BJ (cell line): ENCODE results near the gene IKBKE. TPM values are rescaled to one million over a fixed set of nuclear protein-coding genes. Genes with fewer than 3 reads are reported as not detected.
A peak's percentile ranks its signal among the peaks of the same experiment; 100 is the strongest.

ENCODE experiments used
- CTCF ChIA-PET: fragments of 350-600 bp; formaldehyde crosslinking; extraction: SDS; loops from one replicate; lab custom pipeline; 2021; ENCODE audit warnings: antibody characterized with exemption, inconsistent platforms; lab: Yijun Ruan, JAX
- POLR2A ChIA-PET: fragments of 300-600 bp; sonication (Branson Sonifier 250); formaldehyde crosslinking; extraction: SDS; loops from one replicate; lab custom pipeline; 2021; ENCODE audit warnings: antibody characterized with exemption; lab: Charles Lee
- DNase-seq: peaks from one replicate; pipeline ENCODE4 v3.0.0-alpha.2; 2011; ENCODE audit warnings: low read depth
- H3K27me3 ChIP-seq: 2 replicates; pipeline ENCODE4 v1.6.0; 2011; ENCODE audit warnings: low read length; ENCODE audit not compliant: control insufficient read depth, insufficient read depth
- H3K36me3 ChIP-seq: 2 replicates; pipeline ENCODE4 v1.5.1; 2011; ENCODE audit warnings: low read length; ENCODE audit not compliant: control insufficient read depth, insufficient read depth
- H3K4me3 ChIP-seq: 2 replicates; pipeline ENCODE4 v1.5.1; 2011; ENCODE audit warnings: low read depth, mild to moderate bottlenecking, control low read depth, low read length
- CTCF ChIP-seq: IDR thresholded peaks from 2 replicates; pipeline ENCODE4 v1.5.1; 2011; ENCODE audit warnings: low read depth, mild to moderate bottlenecking, control low read depth, inconsistent platforms, low read length, moderate library complexity; ENCODE audit not compliant: insufficient read depth
- polyA plus RNA-seq: library from polyadenylated mRNA; depleted of rRNA; stranded (reverse); fragments of >200 nt; gene quantifications from 2 replicates; pipeline ENCODE4 v1.2.3, GENCODE V29; 2011

IKBKE gene
- polyA plus RNA-seq, 1 experiment = 23.0 TPM

- CTCF ChIA-PET = interaction anchor here (0.6 to 1.0 kb wide), 3 partner anchors 10 to 75 kb away, joined by 3 read pairs; no protein-coding TSS in a partner anchor
- TF ChIP-seq CTCF = peak; percentile 23; the same call in 1 of the 2 replicates
- POLR2A ChIA-PET = no interaction called here
- Histone ChIP-seq H3K4me3 (no peak overlapping the region), H3K36me3 (peaks cover 5% of the 10 kb centered on the region), H3K27me3 (no peaks in the 10 kb centered on the region)
- DNase-seq = peak; percentile 48
Measured at GRCh38 chr1:206430031-206430983, 40.0 kb upstream of the IKBKE start.

DNA sequence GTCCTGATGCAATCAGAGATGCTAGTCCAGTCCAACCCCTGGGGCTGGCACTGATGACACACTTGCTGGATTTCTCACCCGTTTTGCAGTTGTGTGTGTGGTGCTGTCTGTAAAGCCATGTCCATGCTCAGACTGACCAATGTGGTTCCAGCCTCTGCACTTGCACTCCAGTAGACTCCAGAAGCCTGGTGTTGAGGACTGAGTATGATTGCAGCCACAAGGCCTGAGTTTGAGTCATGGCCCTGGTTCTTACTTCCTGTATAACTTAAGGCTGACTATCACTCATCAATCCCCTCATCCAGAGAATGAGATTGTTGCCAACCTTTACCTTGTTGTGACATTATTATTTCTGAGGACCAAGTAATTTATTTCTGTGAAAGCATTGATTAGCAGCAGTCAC is 34.8 kb upstream of the IKBKE start:
- CTCF ChIA-PET = no interaction called here
- DNase-seq = no peak
- Histone ChIP-seq H3K27me3 (no peaks in the 10 kb centered on the region), H3K4me3 (no peak overlapping the region), H3K36me3 (peaks cover 16% of the 10 kb centered on the region)
- TF ChIP-seq CTCF = no peak
- POLR2A ChIA-PET = no interaction called here

- ChIA-PET POLR2A (no interaction called here), CTCF (no interaction called here)
- H3K27me3 ChIP-seq = no peaks in the 10 kb centered on the region
- DNase-seq = no peak
- no peak overlapping the region for H3K4me3 ChIP-seq
- peaks cover 23% of the 10 kb centered on the region for H3K36me3 ChIP-seq
- no peak for TF ChIP-seq CTCF
Measured at GRCh38 chr1:206438554-206438953, 31.7 kb upstream of the IKBKE start.

GRCh38 chr1:206439205-206439604 is 31.1 kb upstream of the IKBKE start:
- POLR2A ChIA-PET = no interaction called here
- TF ChIP-seq CTCF = no peak
- DNase-seq = no peak
- Histone ChIP-seq H3K36me3 (peaks cover 23% of the 10 kb centered on the region), H3K4me3 (no peak overlapping the region), H3K27me3 (no peaks in the 10 kb centered on the region)
- CTCF ChIA-PET = no interaction called here

DNA sequence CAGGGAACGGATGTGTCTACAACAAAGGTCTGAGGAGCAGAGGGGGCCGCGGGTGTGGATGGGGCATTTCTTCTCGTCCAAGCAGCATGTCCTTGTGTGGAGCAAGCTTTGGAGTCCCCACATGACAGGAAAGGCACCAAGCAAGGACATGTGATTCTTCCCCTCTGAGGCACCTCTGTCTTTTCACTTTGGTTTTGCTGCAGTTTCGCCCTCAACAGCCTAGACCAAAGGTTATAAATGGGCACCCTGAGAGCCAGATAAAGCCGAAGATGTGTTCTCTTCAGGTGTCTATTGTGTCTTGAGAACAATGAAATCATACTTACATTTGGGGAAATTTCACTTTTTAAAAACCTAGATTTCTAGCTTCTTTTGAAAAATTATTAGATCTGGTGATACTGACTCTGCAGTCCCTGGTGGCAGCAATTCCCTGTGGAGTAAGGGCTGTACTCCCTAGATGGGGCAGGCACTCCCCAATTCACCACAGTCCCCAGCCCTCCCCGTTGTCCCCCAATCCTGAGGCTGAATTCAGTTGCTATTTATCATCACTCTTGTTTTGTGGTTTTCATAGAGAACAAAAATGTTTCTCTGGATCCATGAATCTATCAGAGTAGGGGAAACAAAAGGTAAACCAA is 28.8 kb upstream of the IKBKE start:
- no peak for TF ChIP-seq CTCF
- H3K27me3 ChIP-seq = no peaks in the 10 kb centered on the region
- DNase-seq = no peak
- no peak overlapping the region for H3K4me3 ChIP-seq
- ChIA-PET POLR2A (no interaction called here), CTCF (interaction anchor here (1.0 to 1.2 kb wide), 3 partner anchors 9 to 25 kb away, joined by 3 to 4 read pairs (median 4); no protein-coding TSS in a partner anchor)
- peaks cover 24% of the 10 kb centered on the region for H3K36me3 ChIP-seq
